ENCODE results near the gene TPR.

Gene TPR

DNA sequence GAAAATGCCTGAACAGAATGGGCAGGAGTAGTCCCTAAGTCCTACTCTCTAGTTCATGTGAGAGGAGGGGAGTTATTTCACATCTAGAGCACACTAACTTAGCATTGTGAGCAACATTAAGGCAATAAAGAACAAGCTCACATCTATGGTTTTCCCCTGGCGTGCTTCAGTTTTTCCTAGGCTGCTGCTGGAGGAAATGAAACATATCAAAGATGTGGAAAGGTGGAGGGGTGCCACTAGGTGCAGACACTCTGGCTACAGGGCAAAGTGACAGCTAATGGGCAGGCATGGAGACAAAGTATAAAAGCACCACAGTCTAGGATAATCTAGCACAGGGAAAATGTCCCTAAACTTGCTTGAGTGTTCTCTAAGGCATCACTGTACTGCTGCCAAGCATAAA lies 82.2 kb downstream of the TPR start:
- Histone ChIP-seq H3K27me3 (ENCODE audit: insufficient read depth, low read depth, severe bottlenecking) (no peaks in the 10 kb centered on the region), H3K4me3 (ENCODE audit: low read depth, low read length) (no peak overlapping the region), H3K27ac (no peak overlapping the region), H3K9me3 (ENCODE audit: severe bottlenecking) (no peaks in the 10 kb centered on the region), H3K36me3 (no peaks in the 10 kb centered on the region)
- no peak for DNase-seq
- TF ChIP-seq, protein P1, sequence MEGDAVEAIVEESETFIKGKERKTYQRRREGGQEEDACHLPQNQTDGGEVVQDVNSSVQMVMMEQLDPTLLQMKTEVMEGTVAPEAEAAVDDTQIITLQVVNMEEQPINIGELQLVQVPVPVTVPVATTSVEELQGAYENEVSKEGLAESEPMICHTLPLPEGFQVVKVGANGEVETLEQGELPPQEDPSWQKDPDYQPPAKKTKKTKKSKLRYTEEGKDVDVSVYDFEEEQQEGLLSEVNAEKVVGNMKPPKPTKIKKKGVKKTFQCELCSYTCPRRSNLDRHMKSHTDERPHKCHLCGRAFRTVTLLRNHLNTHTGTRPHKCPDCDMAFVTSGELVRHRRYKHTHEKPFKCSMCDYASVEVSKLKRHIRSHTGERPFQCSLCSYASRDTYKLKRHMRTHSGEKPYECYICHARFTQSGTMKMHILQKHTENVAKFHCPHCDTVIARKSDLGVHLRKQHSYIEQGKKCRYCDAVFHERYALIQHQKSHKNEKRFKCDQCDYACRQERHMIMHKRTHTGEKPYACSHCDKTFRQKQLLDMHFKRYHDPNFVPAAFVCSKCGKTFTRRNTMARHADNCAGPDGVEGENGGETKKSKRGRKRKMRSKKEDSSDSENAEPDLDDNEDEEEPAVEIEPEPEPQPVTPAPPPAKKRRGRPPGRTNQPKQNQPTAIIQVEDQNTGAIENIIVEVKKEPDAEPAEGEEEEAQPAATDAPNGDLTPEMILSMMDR (IDR thresholded peaks at IDR 0.05; ENCODE audit: low read depth, low read length), result no peak

DNA sequence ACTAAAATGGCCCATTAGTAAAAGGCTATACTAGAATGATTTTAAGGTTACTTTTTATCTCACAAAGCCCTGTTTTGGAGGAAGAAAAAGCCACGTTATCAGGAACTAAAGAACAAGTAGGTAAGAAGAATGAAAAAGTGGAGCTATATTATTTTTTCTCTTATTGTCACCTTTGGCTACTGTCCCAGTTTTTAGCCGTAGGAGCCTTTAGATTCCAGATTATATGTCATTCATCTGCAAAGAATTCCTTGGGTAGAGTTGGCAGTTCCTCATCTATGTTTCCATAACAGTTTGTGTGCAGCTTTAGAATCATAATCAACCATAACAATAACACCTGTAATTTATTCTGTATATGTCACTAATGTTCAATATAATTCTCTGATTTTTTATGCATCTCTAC lies 83.8 kb downstream of the TPR start:
- no peak overlapping the region for H3K4me3 ChIP-seq (ENCODE audit: low read depth, low read length)
- no peak overlapping the region for H3K27ac ChIP-seq
- TF ChIP-seq, protein P1 (IDR thresholded peaks at IDR 0.05; ENCODE audit: low read depth, low read length), result no peak
- no peaks in the 10 kb centered on the region for H3K9me3 ChIP-seq (ENCODE audit: severe bottlenecking)
- H3K27me3 ChIP-seq (ENCODE audit: insufficient read depth, low read depth, severe bottlenecking), result no peaks in the 10 kb centered on the region
- H3K36me3 ChIP-seq, result no peaks in the 10 kb centered on the region
- DNase-seq, result no peak

DNA sequence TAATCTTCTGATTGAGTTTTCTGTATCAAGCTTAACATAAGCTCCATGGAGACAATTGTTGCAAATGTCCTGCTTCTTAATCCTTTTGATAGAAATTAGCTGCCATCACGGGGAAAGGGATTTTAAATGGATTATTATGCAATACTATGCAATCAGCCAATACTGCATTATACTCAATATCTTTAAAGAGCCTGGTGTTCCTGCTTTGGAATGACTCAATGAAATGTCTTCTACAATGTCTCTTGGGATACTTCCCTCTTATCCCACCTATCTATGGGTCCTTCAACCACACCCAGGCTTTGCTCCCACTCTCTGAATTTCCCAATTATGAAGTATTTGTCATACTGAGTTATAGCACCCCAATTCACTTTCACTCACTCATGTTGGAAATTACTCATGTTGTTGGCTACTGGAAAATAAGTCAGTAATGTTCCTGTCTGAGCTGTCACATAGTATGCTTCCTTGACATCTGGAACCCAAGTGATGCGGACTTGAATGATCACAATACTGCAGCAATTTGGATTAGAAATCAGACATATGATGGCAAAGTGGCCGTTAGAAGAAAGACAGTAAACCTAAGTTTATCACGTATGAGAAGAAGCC lies 85.0 kb downstream of the TPR start:
- H3K4me3 ChIP-seq (ENCODE audit: low read depth, low read length), result no peak overlapping the region
- no peaks in the 10 kb centered on the region for H3K9me3 ChIP-seq (ENCODE audit: severe bottlenecking)
- H3K36me3 ChIP-seq, result no peaks in the 10 kb centered on the region
- no peaks in the 10 kb centered on the region for H3K27me3 ChIP-seq (ENCODE audit: insufficient read depth, low read depth, severe bottlenecking)
- DNase-seq, result no peak
- H3K27ac ChIP-seq, result no peak overlapping the region
- TF ChIP-seq, protein P1 (IDR thresholded peaks at IDR 0.05; ENCODE audit: low read depth, low read length), result no peak

DNA sequence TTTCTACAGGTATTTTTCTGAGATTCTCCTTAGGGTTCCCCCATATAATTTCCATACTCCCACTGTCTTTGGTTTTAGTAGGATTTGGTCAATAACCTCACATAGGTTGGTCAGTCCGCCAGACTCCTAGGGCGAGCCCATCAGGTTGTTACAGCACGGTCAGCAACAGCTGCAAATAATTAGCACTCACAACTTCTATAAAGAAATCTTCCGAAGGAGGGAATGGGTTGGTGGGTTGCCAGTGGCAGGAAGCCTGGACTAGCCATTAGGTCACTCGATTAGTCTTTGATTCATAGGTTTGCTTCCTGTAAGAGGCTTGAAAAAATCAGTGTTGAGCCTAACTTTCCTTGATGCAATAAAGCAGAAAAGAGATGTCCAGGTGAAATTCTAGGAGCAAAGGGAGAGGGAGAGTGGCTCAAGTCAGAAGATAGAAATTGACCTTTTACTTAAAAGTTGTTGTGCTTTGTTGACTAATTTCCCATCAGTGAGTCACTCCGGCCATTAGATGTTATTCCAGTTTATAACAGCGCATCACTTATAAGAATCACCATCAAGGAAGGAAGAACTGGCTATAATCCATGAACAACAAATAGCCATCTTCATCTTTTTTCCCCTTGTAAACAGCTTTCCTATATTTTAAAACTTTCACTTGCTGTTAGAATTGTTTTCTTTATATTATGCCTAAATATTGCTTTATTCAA lies 88.3 kb downstream of the TPR start:
- Histone ChIP-seq H3K27me3 (ENCODE audit: insufficient read depth, low read depth, severe bottlenecking) (no peaks in the 10 kb centered on the region), H3K4me3 (ENCODE audit: low read depth, low read length) (no peak overlapping the region), H3K27ac (no peak overlapping the region), H3K36me3 (no peaks in the 10 kb centered on the region), H3K9me3 (ENCODE audit: severe bottlenecking) (no peaks in the 10 kb centered on the region)
- TF ChIP-seq, protein P1 (IDR thresholded peaks at IDR 0.05; ENCODE audit: low read depth, low read length), result no peak
- no peak for DNase-seq

DNA sequence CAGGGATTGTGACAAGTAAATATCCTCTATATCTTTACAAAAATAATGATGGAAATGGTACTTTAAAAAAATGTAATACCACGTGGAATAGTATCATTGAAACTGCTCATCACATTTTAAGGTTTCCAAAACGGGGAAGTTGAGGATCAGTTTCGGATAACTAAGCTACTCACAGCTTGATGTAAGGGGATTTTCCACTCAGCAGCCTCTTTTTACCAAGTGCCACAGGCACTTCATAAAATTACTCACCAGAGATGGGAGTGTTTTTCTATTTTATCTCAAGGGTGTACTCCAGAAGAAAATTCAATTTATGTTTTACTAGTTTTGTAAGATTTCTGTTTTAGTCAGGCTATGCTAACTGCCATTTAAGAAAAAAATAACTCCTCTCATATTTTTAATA lies 91.7 kb downstream of the TPR start:
- TF ChIP-seq, protein P1 (IDR thresholded peaks at IDR 0.05; ENCODE audit: low read depth, low read length), result no peak
- no peak for DNase-seq
- H3K27ac ChIP-seq, result no peak overlapping the region
- H3K9me3 ChIP-seq (ENCODE audit: severe bottlenecking), result no peaks in the 10 kb centered on the region
- H3K27me3 ChIP-seq (ENCODE audit: insufficient read depth, low read depth, severe bottlenecking), result no peaks in the 10 kb centered on the region
- H3K4me3 ChIP-seq (ENCODE audit: low read depth, low read length), result no peak overlapping the region
- H3K36me3 ChIP-seq, result no peaks in the 10 kb centered on the region

DNA sequence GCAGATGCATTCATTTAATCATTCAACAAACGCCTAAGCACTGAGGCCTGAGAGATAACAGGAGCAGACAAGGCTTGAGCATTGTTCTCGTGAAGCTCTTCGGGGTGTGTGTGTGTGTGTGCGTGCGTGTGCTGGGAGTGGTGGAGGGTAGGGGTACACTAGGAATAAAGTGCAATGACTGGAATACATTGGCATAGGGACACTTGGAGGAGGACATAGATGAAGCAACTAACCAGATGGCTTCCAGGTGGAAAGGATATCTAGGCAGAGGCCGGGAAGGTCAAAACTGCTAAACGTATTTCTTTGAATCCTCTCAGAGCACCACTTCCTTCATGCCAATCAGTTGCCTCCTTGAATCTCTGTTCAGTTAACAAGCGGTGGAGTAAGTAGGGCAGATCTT lies 92.6 kb downstream of the TPR start:
- no peak for DNase-seq
- H3K27me3 ChIP-seq (ENCODE audit: insufficient read depth, low read depth, severe bottlenecking), result no peaks in the 10 kb centered on the region
- H3K9me3 ChIP-seq (ENCODE audit: severe bottlenecking), result no peaks in the 10 kb centered on the region
- no peaks in the 10 kb centered on the region for H3K36me3 ChIP-seq
- TF ChIP-seq, protein P1 (IDR thresholded peaks at IDR 0.05; ENCODE audit: low read depth, low read length), result no peak
- no peak overlapping the region for H3K27ac ChIP-seq
- H3K4me3 ChIP-seq (ENCODE audit: low read depth, low read length), result no peak overlapping the region

All from WERI-Rb-1 (cell line).